CD4-positive, CD25-positive, alpha-beta regulatory T cell (primary cell): ENCODE results near the gene PHPT1. TPM values are rescaled to one million over a fixed set of nuclear protein-coding genes. Genes with fewer than 3 reads are reported as not detected.

Experiments
- ATAC-seq, 2 donors: fragments of 150-1000 bp; cut with Tn5 transposase; one replicate each; pipeline ENCODE4 v1.10.0; 2021; ENCODE audit warnings: low read depth in 2 of 2, moderate number of reproducible peaks in 2 of 2, moderate library complexity in 1 of 2
- DNase-seq, 3 donors: peaks; one replicate each; pipeline versions ENCODE4 v3.0.0 to v3.0.0-alpha.2; 2012 to 2022; ENCODE audit warnings: mixed read lengths in 1 of 3
- H3K27ac ChIP-seq: one replicate; pipeline ENCODE4 v1.7.0; 2013; ENCODE audit warnings: mild to moderate bottlenecking, low read length; ENCODE audit not compliant: insufficient read depth, poor library complexity, severe bottlenecking
- H3K27me3 ChIP-seq: one replicate; pipeline ENCODE4 v1.7.0; 2013; ENCODE audit warnings: low read length; ENCODE audit not compliant: control insufficient read depth, insufficient read depth
- H3K36me3 ChIP-seq: one replicate; pipeline ENCODE4 v1.7.0; 2013; ENCODE audit warnings: mild to moderate bottlenecking, low read length, moderate library complexity; ENCODE audit not compliant: control insufficient read depth, insufficient read depth
- H3K4me1 ChIP-seq: 2 replicates; pipeline ENCODE4 v1.7.0; 2013; ENCODE audit warnings: mild to moderate bottlenecking, low read length; ENCODE audit not compliant: insufficient read depth, control insufficient read depth, poor library complexity, severe bottlenecking
- H3K4me3 ChIP-seq: one replicate; pipeline ENCODE4 v1.7.0; 2013; ENCODE audit warnings: low read depth, mild to moderate bottlenecking, low read length, moderate library complexity
- H3K9me3 ChIP-seq, 2 experiments: 1 replicate in 1 of 2; 2 replicates in 1 of 2; pipeline ENCODE4 v1.7.0; 2013; ENCODE audit warnings: low read length in 2 of 2, mild to moderate bottlenecking in 1 of 2, moderate library complexity in 1 of 2; ENCODE audit not compliant: control insufficient read depth in 2 of 2
- H3K27ac Mint-ChIP-seq, 3 donors: one replicate each; pipeline ENCODE4 v1.8.0; 2020 to 2022; ENCODE audit warnings: mild to moderate bottlenecking in 3 of 3, mixed read lengths in 3 of 3, moderate library complexity in 2 of 3
- H3K27me3 Mint-ChIP-seq: one replicate; pipeline ENCODE4 v1.8.0; 2022; ENCODE audit warnings: mild to moderate bottlenecking, mixed read lengths
- H3K36me3 Mint-ChIP-seq: one replicate; pipeline ENCODE4 v1.8.0; 2020; ENCODE audit warnings: mixed read lengths
- H3K4me1 Mint-ChIP-seq, 4 donors: one replicate each; pipeline ENCODE4 v1.8.0; 2020 to 2022; ENCODE audit warnings: mixed read lengths in 4 of 4, mild to moderate bottlenecking in 1 of 4
- H3K4me3 Mint-ChIP-seq, 4 donors: one replicate each; pipeline ENCODE4 v1.8.0; 2020 to 2022; ENCODE audit warnings: mild to moderate bottlenecking in 4 of 4, mixed read lengths in 4 of 4, moderate library complexity in 3 of 4
- H3K9me3 Mint-ChIP-seq, 7 donors: one replicate each; pipeline ENCODE4 v1.8.0; 2020 to 2022; ENCODE audit warnings: mixed read lengths in 7 of 7, mild to moderate bottlenecking in 3 of 7, moderate library complexity in 2 of 7
- polyA plus RNA-seq, 4 donors: library from polyadenylated mRNA; unstranded; fragments of 300-500 nt; fragmentation: Illumina TruSeq; gene quantifications; one replicate each; pipeline ENCODE4 v1.2.3, GENCODE V29; 2021
- total RNA-seq: library from RNA; stranded (reverse); gene quantifications from one replicate; pipeline ENCODE4 v1.2.3, GENCODE V29; 2022

PHPT1 gene
- total and polyA plus RNA-seq, 5 donors from 2014 or later, result 33.7 to 95.8 (median 80.1) TPM

- no peaks in the 10 kb centered on the region for H3K27me3 ChIP-seq
- Mint-ChIP-seq H3K4me1 (peaks cover 0 to 9% (median 3%) of the 10 kb centered on the region in 4 donors), H3K27me3 (peaks cover 8% of the 10 kb centered on the region), H3K27ac (no peak overlapping the region), H3K9me3 (peaks cover 0 to 2% (median 0%) of the 10 kb centered on the region in 7 donors), H3K36me3 (no peaks in the 10 kb centered on the region), H3K4me3 (peak overlapping the region in 1 of 4 donors; percentile 21)
- no peak overlapping the region for H3K27ac ChIP-seq
- H3K36me3 ChIP-seq, result no peaks in the 10 kb centered on the region
- no peaks in the 10 kb centered on the region for H3K9me3 ChIP-seq
- ATAC-seq (no peak), DNase-seq (no peak)
- H3K4me3 ChIP-seq, result no peak overlapping the region
- H3K4me1 ChIP-seq, result peaks cover 11% of the 10 kb centered on the region
Observed at GRCh38 chr9:136853596-136854112, 4.4 kb downstream of the PHPT1 start.

GRCh38 chr9:136854113-136854841 is 5.1 kb downstream of the PHPT1 start:
- H3K27ac Mint-ChIP-seq, result no peak overlapping the region
- no peaks in the 10 kb centered on the region for H3K9me3 ChIP-seq
- no peak overlapping the region for H3K27ac ChIP-seq
- H3K36me3 ChIP-seq, result no peaks in the 10 kb centered on the region
- peaks cover 3% of the 10 kb centered on the region for H3K27me3 Mint-ChIP-seq
- H3K4me3 Mint-ChIP-seq, result no peak overlapping the region
- H3K4me3 ChIP-seq, result no peak overlapping the region
- ATAC-seq (no peak), DNase-seq (no peak)
- no peaks in the 10 kb centered on the region for H3K27me3 ChIP-seq
- H3K4me1 Mint-ChIP-seq, result peaks cover 0 to 5% (median under 1%) of the 10 kb centered on the region in 4 donors
- peaks cover 7% of the 10 kb centered on the region for H3K4me1 ChIP-seq
- H3K36me3 Mint-ChIP-seq, result no peaks in the 10 kb centered on the region
- H3K9me3 Mint-ChIP-seq, result no peaks in the 10 kb centered on the region

- H3K36me3 ChIP-seq, result no peaks in the 10 kb centered on the region
- Mint-ChIP-seq H3K4me1 (peaks cover 0 to 2% (median 0%) of the 10 kb centered on the region in 4 donors), H3K4me3 (no peak overlapping the region), H3K27ac (no peak overlapping the region), H3K9me3 (no peaks in the 10 kb centered on the region), H3K36me3 (no peaks in the 10 kb centered on the region), H3K27me3 (no peaks in the 10 kb centered on the region)
- no peak overlapping the region for H3K27ac ChIP-seq
- H3K4me1 ChIP-seq, result peaks cover 4% of the 10 kb centered on the region
- ATAC-seq, result no peak
- no peak overlapping the region for H3K4me3 ChIP-seq
- DNase-seq, result no peak
- H3K9me3 ChIP-seq, result no peaks in the 10 kb centered on the region
- H3K27me3 ChIP-seq, result no peaks in the 10 kb centered on the region
Observed at GRCh38 chr9:136854842-136855460, 5.7 kb downstream of the PHPT1 start.

GRCh38 chr9:136855461-136856078 is 6.4 kb downstream of the PHPT1 start:
- Mint-ChIP-seq H3K4me3 (peak overlapping the region in 1 of 4 donors; percentile 32), H3K27me3 (no peaks in the 10 kb centered on the region)

GRCh38 chr9:136856079-136856476 is 6.9 kb downstream of the PHPT1 start:
- Histone ChIP-seq H3K27ac (no peak overlapping the region), H3K9me3 (no peaks in the 10 kb centered on the region), H3K27me3 (no peaks in the 10 kb centered on the region), H3K4me3 (no peak overlapping the region), H3K4me1 (no peaks in the 10 kb centered on the region), H3K36me3 (peaks cover under 1% of the 10 kb centered on the region)
- Mint-ChIP-seq H3K27me3 (no peaks in the 10 kb centered on the region), H3K27ac (peak overlapping the region in 1 of 3 donors; percentile 14), H3K9me3 (no peaks in the 10 kb centered on the region), H3K36me3 (no peaks in the 10 kb centered on the region), H3K4me3 (peak overlapping the region in 1 of 4 donors; percentile 32), H3K4me1 (peaks cover 0 to 2% (median 0%) of the 10 kb centered on the region in 4 donors)
- ATAC-seq, result no peak
- DNase-seq, result no peak

More at GRCh38 chr9:136855461-136856078, 6.4 kb downstream of the PHPT1 start:
- Histone ChIP-seq H3K27me3 (no peaks in the 10 kb centered on the region), H3K9me3 (no peaks in the 10 kb centered on the region), H3K36me3 (no peaks in the 10 kb centered on the region), H3K4me3 (no peak overlapping the region), H3K4me1 (no peaks in the 10 kb centered on the region), H3K27ac (no peak overlapping the region)
- H3K4me1 Mint-ChIP-seq, result peaks cover 0 to 2% (median 0%) of the 10 kb centered on the region in 4 donors
- H3K36me3 Mint-ChIP-seq, result no peaks in the 10 kb centered on the region
- ATAC-seq, result no peak
- no peaks in the 10 kb centered on the region for H3K9me3 Mint-ChIP-seq
- no peak for DNase-seq
- H3K27ac Mint-ChIP-seq, result peak overlapping the region in 1 of 3 donors; percentile 14

GRCh38 chr9:136856541-136857141 is 7.4 kb downstream of the PHPT1 start:
- Histone ChIP-seq H3K4me1 (no peaks in the 10 kb centered on the region), H3K4me3 (no peak overlapping the region), H3K36me3 (peaks cover 4% of the 10 kb centered on the region), H3K27ac (no peak overlapping the region), H3K9me3 (no peaks in the 10 kb centered on the region), H3K27me3 (no peaks in the 10 kb centered on the region)
- Mint-ChIP-seq H3K27me3 (no peaks in the 10 kb centered on the region), H3K4me1 (peaks cover 0 to 2% (median 0%) of the 10 kb centered on the region in 4 donors), H3K9me3 (no peaks in the 10 kb centered on the region), H3K36me3 (no peaks in the 10 kb centered on the region), H3K4me3 (no peak overlapping the region), H3K27ac (no peak overlapping the region)
- ATAC-seq (no peak), DNase-seq (no peak)

- ATAC-seq, result no peak
- Histone ChIP-seq H3K9me3 (no peaks in the 10 kb centered on the region), H3K27me3 (no peaks in the 10 kb centered on the region), H3K36me3 (peaks cover 9% of the 10 kb centered on the region), H3K27ac (no peak overlapping the region), H3K4me3 (no peak overlapping the region), H3K4me1 (no peaks in the 10 kb centered on the region)
- no peak for DNase-seq
- Mint-ChIP-seq H3K36me3 (peaks cover 3% of the 10 kb centered on the region), H3K9me3 (peaks cover 0 to 1% (median 0%) of the 10 kb centered on the region in 7 donors), H3K27ac (no peak overlapping the region), H3K27me3 (no peaks in the 10 kb centered on the region), H3K4me3 (no peak overlapping the region), H3K4me1 (peaks cover 0 to 2% (median 0%) of the 10 kb centered on the region in 4 donors)
Observed at GRCh38 chr9:136857166-136857565, 8.0 kb downstream of the PHPT1 start.
